Hepatocyte (in vitro differentiated cells): ENCODE measurements around the gene PARP8.
"Not testable (repeated sequence)": the region's sequence is repeated elsewhere in the genome, so short reads cannot be mapped to it uniquely, and the experiment has no call there.

ENCODE experiments used
- EZH2 ChIP-seq: fragments of 200-600 bp; sonication (generic); IDR thresholded peaks from 2 replicates; pipeline ENCODE4 v1.6.1; 2016; ENCODE audit warnings: antibody characterized with exemption, mild to moderate bottlenecking, borderline replicate concordance
- EZH2phosphoT487 ChIP-seq: fragments of 200-600 bp; sonication (generic); IDR thresholded peaks from one replicate; pipeline ENCODE4 v1.6.1; 2018; ENCODE audit warnings: antibody characterized with exemption, mild to moderate bottlenecking, low read depth, moderate library complexity; ENCODE audit not compliant: unreplicated experiment, severe bottlenecking
- TF ChIP-seq, protein P1 (sequence below): fragments of 200-600 bp; sonication (generic); IDR thresholded peaks from 2 replicates; pipeline ENCODE4 v1.5.1; 2016; ENCODE audit warnings: antibody characterized with exemption, mild to moderate bottlenecking; ENCODE audit not compliant: poor library complexity

DNA sequence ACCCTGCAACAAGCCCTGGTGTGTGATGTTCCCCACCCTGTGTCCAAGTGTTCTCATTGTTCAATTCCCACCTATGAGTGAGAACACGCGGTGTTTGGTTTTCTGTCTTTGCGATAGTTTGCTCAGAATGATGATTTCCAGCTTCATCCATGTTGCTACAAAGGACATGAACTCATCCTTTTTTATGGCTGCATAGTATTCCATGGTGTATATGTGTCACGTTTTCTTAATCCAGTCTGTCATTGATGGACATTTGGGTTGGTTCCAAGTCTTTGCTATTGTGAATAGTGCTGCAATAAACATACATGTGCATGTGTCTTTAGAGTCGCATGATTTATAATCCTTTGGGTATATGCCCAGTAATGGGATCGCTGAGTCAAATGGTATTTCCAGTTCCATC is 145.3 kb downstream of the PARP8 start:
- TF ChIP-seq, protein P1, sequence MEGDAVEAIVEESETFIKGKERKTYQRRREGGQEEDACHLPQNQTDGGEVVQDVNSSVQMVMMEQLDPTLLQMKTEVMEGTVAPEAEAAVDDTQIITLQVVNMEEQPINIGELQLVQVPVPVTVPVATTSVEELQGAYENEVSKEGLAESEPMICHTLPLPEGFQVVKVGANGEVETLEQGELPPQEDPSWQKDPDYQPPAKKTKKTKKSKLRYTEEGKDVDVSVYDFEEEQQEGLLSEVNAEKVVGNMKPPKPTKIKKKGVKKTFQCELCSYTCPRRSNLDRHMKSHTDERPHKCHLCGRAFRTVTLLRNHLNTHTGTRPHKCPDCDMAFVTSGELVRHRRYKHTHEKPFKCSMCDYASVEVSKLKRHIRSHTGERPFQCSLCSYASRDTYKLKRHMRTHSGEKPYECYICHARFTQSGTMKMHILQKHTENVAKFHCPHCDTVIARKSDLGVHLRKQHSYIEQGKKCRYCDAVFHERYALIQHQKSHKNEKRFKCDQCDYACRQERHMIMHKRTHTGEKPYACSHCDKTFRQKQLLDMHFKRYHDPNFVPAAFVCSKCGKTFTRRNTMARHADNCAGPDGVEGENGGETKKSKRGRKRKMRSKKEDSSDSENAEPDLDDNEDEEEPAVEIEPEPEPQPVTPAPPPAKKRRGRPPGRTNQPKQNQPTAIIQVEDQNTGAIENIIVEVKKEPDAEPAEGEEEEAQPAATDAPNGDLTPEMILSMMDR = not testable (repeated sequence)
- TF ChIP-seq EZH2phosphoT487, EZH2: not testable (repeated sequence)
